Gastroesophageal sphincter (tissue), 3 donors: ENCODE measurements around the gene CEP135.

Source experiments
- CTCF ChIP-seq, 4 experiments: fragments of 200-600 bp in 2 of 4; fragments of 450-650 bp in 2 of 4; sonication (generic) in 1 of 4; IDR thresholded peaks; one replicate each; pipeline ENCODE4 v1.5.1; 2017 to 2019; ENCODE audit warnings: antibody characterized with exemption in 4 of 4, mild to moderate bottlenecking in 2 of 4, moderate library complexity in 2 of 4
- POLR2A ChIP-seq, 2 donors: fragments of 450-650 bp; IDR thresholded peaks; one replicate each; pipeline ENCODE4 v1.6.1; 2017; ENCODE audit warnings: antibody characterized with exemption in 2 of 2, mild to moderate bottlenecking in 2 of 2, moderate library complexity in 1 of 2
- POLR2AphosphoS5 ChIP-seq: sonication (generic); formaldehyde crosslinking; IDR thresholded peaks from one replicate; pipeline ENCODE4 v1.6.1; 2017; ENCODE audit warnings: antibody characterized with exemption

GRCh38 chr4:56078866-56079265 lies 130.1 kb downstream of the CEP135 start:
- TF ChIP-seq POLR2A (IDR thresholded peaks at IDR 0.05) (no peak), CTCF (IDR thresholded peaks at IDR 0.05) (no peak), POLR2AphosphoS5 (no peak)
